Right cardiac atrium (tissue), 5 donors: ENCODE measurements around the gene DNAAF5. TPM values are rescaled to one million over a fixed set of nuclear protein-coding genes. Genes with fewer than 3 reads are reported as not detected.

Source experiments
- ATAC-seq, 2 donors: fragments of 200-7000 bp; cut with Tn5 transposase; one replicate each; pipeline versions ENCODE4 v1.8.0 to v1.9.1; 2020; ENCODE audit warnings: moderate library complexity in 2 of 2, mild to moderate bottlenecking in 1 of 2
- DNase-seq, 3 donors: peaks; one replicate each; pipeline ENCODE4 v3.0.0-alpha.2; 2020
- H3K27ac ChIP-seq: one replicate; pipeline ENCODE4 v1.5.1; 2013; ENCODE audit warnings: mild to moderate bottlenecking, low read length, control low read depth, moderate library complexity
- H3K27me3 ChIP-seq: one replicate; pipeline ENCODE4 v1.6.1; 2013; ENCODE audit not compliant: control insufficient read depth, insufficient read depth
- H3K4me1 ChIP-seq: one replicate; pipeline ENCODE4 v1.6.1; 2013; ENCODE audit warnings: low read length; ENCODE audit not compliant: control insufficient read depth, insufficient read depth
- H3K4me3 ChIP-seq: one replicate; pipeline ENCODE4 v1.5.1; 2013; ENCODE audit warnings: low read length, control low read depth
- H3K9me3 ChIP-seq: one replicate; pipeline ENCODE4 v1.6.1; 2013; ENCODE audit warnings: low read length; ENCODE audit not compliant: control insufficient read depth
- WGBS: extraction: QIAGEN DNeasy Blood & Tissue Kit; methylation state at CpG from one replicate; pipeline ENCODE4 v1.1.7; 2013; 5-methylcytosine and 5-hydroxymethylcytosine counted together
- intact Hi-C, 4 donors: fragments of 100-400 bp; cut with DNase I; formaldehyde crosslinking; loops; one replicate each; pipeline versions ENCODE4 v1.11.0 to v1.14.0; 2022 to 2023
- polyA plus RNA-seq: library from polyadenylated mRNA; stranded (reverse); fragments of 200-250 nt; gene quantifications from one replicate; pipeline ENCODE4 v1.2.3, GENCODE V29; 2013
- total RNA-seq, 4 donors: library from RNA; stranded (reverse); fragmentation: NEBNext Ultra II Directional; extraction: Animal tissue kit (Norgen Biotek cat#: 25700); gene quantifications; one replicate each; pipeline ENCODE4 v1.2.1, GENCODE V29; 2021
- donor health status: healthy with polysubstance abuse.
- donor health status: DM: no; HTN: yes; CAD: no.
- donor health status: DM: no; HTN: no; CAD: no.
- donor health status: DM: no; HTN: yes; CAD: no; lungs with severe emphysema.
- donor health status: DM: yes; HTN: yes; CAD: no.

The DNAAF5 gene
- total and polyA plus RNA-seq, 5 donors, result 10.2 to 20.7 (median 15.8) TPM

GRCh38 chr7:731440-732085, 5.1 kb downstream of the DNAAF5 start:
- DNase-seq, result no peak
- no peaks in the 10 kb centered on the region for H3K4me1 ChIP-seq
- ATAC-seq, result no peak
- 80% methylated on average over 17 of the region's 17 CpGs for WGBS
- intact Hi-C loops, result loop anchor here in 2 of 4 donors (5.0 to 10.0 kb wide), 2 partner anchors 214 to 217 kb away; partner anchors contain the start of gene PDGFA (in 2 of the 2)
- no peak overlapping the region for H3K4me3 ChIP-seq
- H3K27ac ChIP-seq, result peak overlapping the region; percentile 90
- H3K27me3 ChIP-seq, result no peaks in the 10 kb centered on the region
- no peaks in the 10 kb centered on the region for H3K9me3 ChIP-seq

GRCh38 chr7:732094-732541, 5.6 kb downstream of the DNAAF5 start:
- intact Hi-C loops, result loop anchor here in 2 of 4 donors (5.0 to 10.0 kb wide), 2 partner anchors 215 to 217 kb away; partner anchors contain the start of gene PDGFA (in 2 of the 2)
- H3K27me3 ChIP-seq, result no peaks in the 10 kb centered on the region
- WGBS, result 73% methylated on average over 17 of the region's 17 CpGs
- DNase-seq (peak in 2 of 3 donors; percentile 74 to 75), ATAC-seq (peak; percentile 66 to 79)
- no peaks in the 10 kb centered on the region for H3K9me3 ChIP-seq
- peak overlapping the region; percentile 90 for H3K27ac ChIP-seq
- H3K4me3 ChIP-seq, result no peak overlapping the region
- no peaks in the 10 kb centered on the region for H3K4me1 ChIP-seq

DNA sequence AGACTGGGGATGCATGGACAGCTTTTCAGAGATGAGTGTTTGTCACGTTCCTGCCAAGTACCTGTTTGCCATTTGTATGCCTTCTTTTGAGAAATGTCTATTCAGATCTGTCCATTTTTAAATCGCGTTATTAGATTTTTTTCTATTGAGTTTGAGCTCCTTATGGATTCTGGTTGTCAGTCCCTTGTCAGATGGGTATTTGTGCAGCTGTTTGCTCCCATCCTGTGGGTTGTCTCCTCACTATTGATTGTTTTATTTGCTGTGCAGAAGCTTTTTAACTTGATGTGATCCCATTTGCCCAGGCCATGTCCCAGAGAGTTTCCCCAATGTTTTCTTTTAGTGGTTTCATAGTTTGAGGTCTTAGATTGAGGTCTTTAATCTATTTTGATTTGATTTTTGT, 6.1 kb downstream of the DNAAF5 start:
- WGBS, result 85% methylated on average over 3 of the region's 3 CpGs
- DNase-seq (no peak), ATAC-seq (no peak)
- H3K4me3 ChIP-seq, result no peak overlapping the region
- H3K4me1 ChIP-seq, result no peaks in the 10 kb centered on the region
- intact Hi-C loops, result loop anchor here in 2 of 4 donors (5.0 to 10.0 kb wide), 2 partner anchors 215 to 218 kb away; partner anchors contain the start of gene PDGFA (in 2 of the 2)
- H3K9me3 ChIP-seq, result no peaks in the 10 kb centered on the region
- H3K27ac ChIP-seq, result peak overlapping the region; percentile 90
- no peaks in the 10 kb centered on the region for H3K27me3 ChIP-seq

DNA sequence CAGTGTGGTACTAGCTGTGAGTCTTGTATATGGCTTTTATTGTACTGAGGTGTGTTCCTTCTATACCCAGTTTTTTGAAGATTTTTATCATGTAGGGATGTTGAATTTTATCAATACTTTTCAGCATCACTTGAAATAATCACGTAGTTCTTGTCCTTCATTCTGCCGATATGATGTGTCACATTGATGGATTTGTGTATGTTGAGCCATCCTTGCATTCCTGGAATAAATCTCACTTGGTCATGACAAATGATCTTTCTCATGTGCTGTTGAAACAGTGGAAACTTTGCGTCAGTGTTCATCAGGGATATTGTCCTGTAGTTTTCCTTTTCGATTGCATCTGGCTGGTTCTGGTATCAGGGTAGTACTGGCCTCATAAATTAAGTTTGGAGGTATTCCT, 7.7 kb downstream of the DNAAF5 start:
- 98% methylated on average over 4 of the region's 4 CpGs for WGBS
- Histone ChIP-seq H3K27ac (no peak overlapping the region), H3K4me3 (no peak overlapping the region), H3K9me3 (no peaks in the 10 kb centered on the region), H3K4me1 (no peaks in the 10 kb centered on the region), H3K27me3 (no peaks in the 10 kb centered on the region)
- intact Hi-C loops, result loop anchor here in 2 of 4 donors (5.0 to 10.0 kb wide), 2 partner anchors 217 to 219 kb away; partner anchors contain the start of gene PDGFA (in 2 of the 2)
- DNase-seq (no peak), ATAC-seq (no peak)

- intact Hi-C loops, result loop anchor here in 2 of 4 donors (5.0 to 10.0 kb wide), 2 partner anchors 218 to 220 kb away; partner anchors contain the start of gene PDGFA (in 2 of the 2)
These were observed 8.3 kb downstream of the DNAAF5 start for GRCh38 chr7:734808-735207.

DNA sequence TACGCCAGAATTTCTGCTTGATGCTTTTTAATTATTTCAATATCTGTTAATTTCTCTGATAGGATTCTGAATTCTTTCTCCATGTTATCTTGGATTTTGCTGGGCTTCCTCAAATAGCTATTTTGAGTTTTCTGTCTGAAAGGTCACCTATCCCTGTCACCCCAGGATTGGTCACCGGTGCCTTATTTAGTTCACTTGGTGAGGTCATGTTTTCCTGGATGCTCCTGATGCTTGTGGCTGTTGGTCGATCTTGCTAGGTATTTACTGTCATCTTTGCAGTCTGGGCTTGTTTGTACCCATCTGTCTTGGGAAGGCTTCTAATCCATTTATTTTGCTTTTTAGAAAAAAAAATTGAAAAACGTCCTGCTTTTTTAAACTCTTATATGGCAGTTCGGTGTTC, 11.7 kb downstream of the DNAAF5 start:
- DNase-seq (no peak), ATAC-seq (no peak)
- Histone ChIP-seq H3K4me1 (no peaks in the 10 kb centered on the region), H3K27me3 (no peaks in the 10 kb centered on the region), H3K9me3 (no peaks in the 10 kb centered on the region), H3K4me3 (no peak overlapping the region), H3K27ac (no peak overlapping the region)
- 75% methylated on average over 5 of the region's 5 CpGs for WGBS
- intact Hi-C loops, result loop anchor here in 1 of 4 donors (10.0 kb wide), 1 partner anchor 223 kb away; the partner anchor contains the start of gene PDGFA

More at GRCh38 chr7:734808-735207, 8.3 kb downstream of the DNAAF5 start:
- ATAC-seq (no peak), DNase-seq (no peak)
- no peak overlapping the region for H3K27ac ChIP-seq
- H3K27me3 ChIP-seq, result no peaks in the 10 kb centered on the region
- H3K4me3 ChIP-seq, result no peak overlapping the region
- no peaks in the 10 kb centered on the region for H3K4me1 ChIP-seq
- WGBS, result 98% methylated on average over 11 of the region's 11 CpGs
- H3K9me3 ChIP-seq, result no peaks in the 10 kb centered on the region

GRCh38 chr7:738723-739454, 12.4 kb downstream of the DNAAF5 start:
- H3K9me3 ChIP-seq, result no peaks in the 10 kb centered on the region
- H3K4me1 ChIP-seq, result no peaks in the 10 kb centered on the region
- DNase-seq, result peak in 2 of 3 donors; percentile 55 to 74
- H3K27ac ChIP-seq, result no peak overlapping the region
- no peak overlapping the region for H3K4me3 ChIP-seq
- H3K27me3 ChIP-seq, result no peaks in the 10 kb centered on the region
- intact Hi-C loops, result loop anchor here in 1 of 4 donors (10.0 kb wide), 1 partner anchor 224 kb away; the partner anchor contains the start of gene PDGFA
- peak; percentile 55 to 63 for ATAC-seq
- 81% methylated on average over 24 of the region's 24 CpGs for WGBS

GRCh38 chr7:739455-739982, 13.0 kb downstream of the DNAAF5 start:
- H3K4me3 ChIP-seq, result no peak overlapping the region
- H3K27me3 ChIP-seq, result no peaks in the 10 kb centered on the region
- DNase-seq (peak in 1 of 3 donors; percentile 46), ATAC-seq (peak; percentile 9 to 15)
- no peak overlapping the region for H3K27ac ChIP-seq
- 96% methylated on average over 31 of the region's 31 CpGs for WGBS
- no peaks in the 10 kb centered on the region for H3K4me1 ChIP-seq
- intact Hi-C loops, result loop anchor here in 1 of 4 donors (10.0 kb wide), 1 partner anchor 225 kb away; the partner anchor contains the start of gene PDGFA
- H3K9me3 ChIP-seq, result no peaks in the 10 kb centered on the region

DNA sequence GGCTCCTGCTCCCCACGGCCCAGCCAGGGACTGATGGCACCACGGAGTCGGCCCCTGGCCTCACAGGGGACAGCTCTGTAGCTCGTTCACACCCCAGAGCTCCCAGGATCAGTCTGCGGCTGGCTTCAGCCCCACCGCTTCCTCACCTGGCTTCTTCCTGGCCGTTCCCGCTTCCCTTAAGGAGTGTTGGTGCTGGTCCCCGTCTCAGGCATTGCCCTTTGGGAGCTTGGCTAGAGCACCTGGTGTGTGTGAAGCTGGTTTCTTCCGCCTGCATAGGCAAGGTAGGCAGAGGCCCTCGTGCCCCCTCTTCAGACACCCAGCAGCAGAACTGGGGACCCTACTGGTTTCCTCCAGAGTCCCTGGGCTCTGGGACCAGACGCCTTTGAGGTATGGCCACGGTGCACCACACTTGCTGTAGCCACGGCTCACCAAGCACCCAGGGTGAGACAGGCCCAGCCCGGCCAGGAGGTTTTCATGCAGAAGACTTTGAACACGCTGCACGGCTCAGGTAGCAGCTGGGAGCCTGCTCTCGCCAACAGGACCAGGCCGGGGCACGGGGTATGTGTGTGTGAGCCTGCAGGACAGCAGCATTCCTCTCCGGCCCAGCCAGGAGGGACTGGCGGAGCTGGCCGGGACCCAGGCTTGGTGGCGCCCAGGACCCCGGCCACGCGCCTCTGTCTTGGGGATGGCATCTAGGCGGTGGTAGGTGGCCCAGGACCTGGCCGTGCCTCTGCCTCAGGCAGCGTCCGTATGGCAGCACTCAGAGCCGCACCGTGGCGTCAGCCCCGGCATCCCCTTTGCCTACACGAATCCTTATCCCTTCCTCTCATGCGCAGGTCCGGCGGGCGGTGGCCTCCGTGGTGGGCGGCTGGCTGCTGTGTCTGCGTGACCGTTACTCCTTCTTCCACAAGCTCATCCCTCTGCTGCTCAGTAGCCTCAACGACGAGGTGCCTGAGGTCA, 13.8 kb downstream of the DNAAF5 start:
- Histone ChIP-seq H3K9me3 (no peaks in the 10 kb centered on the region), H3K27ac (no peak overlapping the region), H3K4me1 (no peaks in the 10 kb centered on the region), H3K27me3 (no peaks in the 10 kb centered on the region), H3K4me3 (no peak overlapping the region)
- 96% methylated on average over 46 of the region's 46 CpGs for WGBS
- ATAC-seq, result peak; percentile 11 to 19
- DNase-seq, result peak in 1 of 3 donors; percentile 49
- intact Hi-C loops, result loop anchor here in 1 of 4 donors (10.0 kb wide), 1 partner anchor 225 kb away; the partner anchor contains the start of gene PDGFA

- Histone ChIP-seq H3K27ac (no peak overlapping the region), H3K4me1 (no peaks in the 10 kb centered on the region), H3K27me3 (no peaks in the 10 kb centered on the region), H3K9me3 (no peaks in the 10 kb centered on the region), H3K4me3 (no peak overlapping the region)
- DNase-seq, result peak in 1 of 3 donors; percentile 28
- no peak for ATAC-seq
- 93% methylated on average over 17 of the region's 17 CpGs for WGBS
- intact Hi-C loops, result no loop called here
These were observed 14.7 kb downstream of the DNAAF5 start for GRCh38 chr7:741191-741671.
